ENCODE measurements around the gene WWC2.

- TF ChIP-seq POLR2A (IDR thresholded peaks at IDR 0.05; ENCODE audit: extremely low read depth, insufficient read length), result no peak
- no peak for TF ChIP-seq CTCF (IDR thresholded peaks at IDR 0.05; ENCODE audit: low read depth, low read length)
- no peak for TF ChIP-seq MAX (IDR thresholded peaks at IDR 0.05; ENCODE audit: low read depth, low read length)
- no peak for TF ChIP-seq MYC (IDR thresholded peaks at IDR 0.05; ENCODE audit: low read depth, low read length)
Measured at GRCh38 chr4:183177001-183177400, 77.9 kb downstream of the WWC2 start.

Measured in NB4 (cell line).